Endothelial cell of umbilical vein (primary cell): Measurements from ENCODE around the gene PXMP4. TPM values are rescaled to one million over a fixed set of nuclear protein-coding genes. Genes with fewer than 3 reads are reported as not detected.

Source experiments
- BruUV-seq: library from RNA; stranded (reverse); fragments of 400-500 nt; replicated peaks from 2 replicates; lab custom pipeline; 2021; lab: Mats Ljungman, UMichigan
- CTCF ChIA-PET: fragments of 300-600, 350-600 bp; sonication (Branson Sonifier 250); formaldehyde crosslinking; loops from one replicate; lab custom pipeline; 2021; ENCODE audit warnings: antibody characterized with exemption, inconsistent platforms; lab: Charles Lee
- POLR2A ChIA-PET: fragments of 300-600, 350-600 bp; sonication (Branson Sonifier 250); formaldehyde crosslinking; loops from one replicate; lab custom pipeline; 2021; ENCODE audit warnings: antibody characterized with exemption, inconsistent platforms; lab: Charles Lee
- DNase-seq: peaks from one replicate; pipeline ENCODE4 v3.0.0-alpha.2; 2011; ENCODE audit warnings: low read depth, low spot score
- FAIRE-seq: peaks from 2 replicates; lab custom pipeline; 2011; peaks lifted over from hg19 to GRCh38; lab: Jason Lieb, UNC
- H2AFZ ChIP-seq: 2 replicates; pipeline ENCODE4 v1.6.0; 2012; ENCODE audit warnings: low read depth, low read length, control low read depth, inconsistent platforms
- H3K27ac ChIP-seq: 2 replicates; pipeline ENCODE4 v1.5.1; 2011; ENCODE audit warnings: low read depth, mild to moderate bottlenecking, control low read depth, low read length, moderate library complexity; ENCODE audit not compliant: insufficient read depth
- H3K27me3 ChIP-seq, 2 experiments: 2 replicates each; pipeline versions ENCODE4 v1.6.0 to v1.6.1; 2011; ENCODE audit warnings: low read length in 2 of 2, mixed read lengths in 1 of 2; ENCODE audit not compliant: control insufficient read depth in 2 of 2, insufficient read depth in 2 of 2
- H3K36me3 ChIP-seq, 2 experiments: 2 replicates in 1 of 2; 3 replicates in 1 of 2; pipeline ENCODE4 v1.5.1; 2011; ENCODE audit warnings: low read length in 2 of 2, mild to moderate bottlenecking in 1 of 2, moderate library complexity in 1 of 2; ENCODE audit not compliant: control insufficient read depth in 2 of 2, insufficient read depth in 2 of 2; ENCODE audit errors: extremely low read depth in 1 of 2
- H3K4me1 ChIP-seq: 3 replicates; pipeline ENCODE4 v1.5.1; 2011; ENCODE audit warnings: mild to moderate bottlenecking, low read length; ENCODE audit not compliant: control insufficient read depth, insufficient read depth; ENCODE audit errors: extremely low read depth
- H3K4me2 ChIP-seq: 2 replicates; pipeline ENCODE4 v1.6.1; 2011; ENCODE audit warnings: low read length, control low read depth, mixed read lengths; ENCODE audit not compliant: insufficient read depth
- H3K4me3 ChIP-seq, 3 experiments: fragments of 200-600 bp in 1 of 3; sonication (generic), shearing (Covaris generic) in 1 of 3; replicated peaks in 1 of 3; 2 replicates each; pipeline ENCODE4 v1.5.1; 2011 to 2016; ENCODE audit warnings: control low read depth in 3 of 3, low read length in 3 of 3, mild to moderate bottlenecking in 2 of 3, inconsistent platforms in 1 of 3, low read depth in 1 of 3, moderate library complexity in 1 of 3; ENCODE audit not compliant: insufficient read depth in 1 of 3
- H3K79me2 ChIP-seq: 2 replicates; pipeline ENCODE4 v1.6.0; 2012; ENCODE audit warnings: low read length, inconsistent platforms; ENCODE audit not compliant: control insufficient read depth, insufficient read depth
- H3K9ac ChIP-seq: replicated peaks from 2 replicates; pipeline ENCODE3; 2011; ENCODE audit warnings: low read length, control low read depth; ENCODE audit not compliant: insufficient read depth; ENCODE audit errors: extremely low read depth
- H3K9me1 ChIP-seq: replicated peaks from 3 replicates; pipeline ENCODE4 v1.6.0; 2011; ENCODE audit warnings: mild to moderate bottlenecking, low read length; ENCODE audit not compliant: control insufficient read depth, insufficient read depth; ENCODE audit errors: extremely low read depth
- H3K9me3 ChIP-seq: replicated peaks from 2 replicates; pipeline ENCODE4 v1.5.1; 2012; ENCODE audit warnings: low read length, inconsistent platforms; ENCODE audit not compliant: control insufficient read depth, insufficient read depth
- H4K20me1 ChIP-seq: replicated peaks from 2 replicates; pipeline ENCODE3; 2011; ENCODE audit warnings: mild to moderate bottlenecking, low read length; ENCODE audit not compliant: control insufficient read depth, insufficient read depth; ENCODE audit errors: extremely low read depth
- EZH2 ChIP-seq: IDR thresholded peaks from 2 replicates; pipeline ENCODE4 v1.6.1; 2012; ENCODE audit warnings: borderline replicate concordance, low read depth, mild to moderate bottlenecking, moderate library complexity, low read length, inconsistent platforms; ENCODE audit not compliant: severe bottlenecking
- FOS ChIP-seq: IDR thresholded peaks from 2 replicates; pipeline ENCODE4 v1.6.1; 2011; ENCODE audit warnings: mild to moderate bottlenecking, low read length, moderate library complexity, borderline replicate concordance; ENCODE audit not compliant: insufficient read depth
- GATA2 ChIP-seq: IDR thresholded peaks from 2 replicates; pipeline ENCODE4 v1.7.0; 2011; ENCODE audit warnings: low read depth, mild to moderate bottlenecking, moderate library complexity, mixed read lengths, low read length; ENCODE audit not compliant: insufficient read length, insufficient read depth
- JUN ChIP-seq: IDR thresholded peaks from 2 replicates; pipeline ENCODE4 v1.6.1; 2011; ENCODE audit warnings: borderline replicate concordance, low read depth; ENCODE audit not compliant: insufficient read length, insufficient read depth
- MYC ChIP-seq: IDR thresholded peaks from one replicate; pipeline ENCODE4 v1.6.1; 2011; ENCODE audit warnings: mild to moderate bottlenecking, low read depth, low read length
- POLR2A ChIP-seq: IDR thresholded peaks from 2 replicates; pipeline ENCODE4 v1.6.1; 2012; ENCODE audit warnings: low read depth, mild to moderate bottlenecking, control low read depth, low read length
- POLR2AphosphoS5 ChIP-seq: IDR thresholded peaks from 2 replicates; pipeline ENCODE4 v1.6.1; 2012; ENCODE audit warnings: low read depth, mild to moderate bottlenecking, control low read depth, low read length, moderate library complexity; ENCODE audit not compliant: insufficient read depth
- dilution Hi-C: fragments of 300-500 bp; cut with MboI; formaldehyde crosslinking; loops from one replicate; pipeline ENCODE4 v1.15.0; 2019; ENCODE audit warnings: low sequenced_read_pairs; ENCODE audit not compliant: extremely low pct_ligation_motif_present
- intact Hi-C: fragments of 100-400 bp; cut with micrococcal nuclease; formaldehyde crosslinking; loops from one replicate; pipeline ENCODE4 v1.10.0; 2022
- polyA plus RNA-seq, 4 experiments: library from polyadenylated mRNA; depleted of rRNA in 3 of 4; stranded (reverse) in 3 of 4; unstranded in 1 of 4; fragments of >200 nt; gene quantifications; 2 replicates each; pipeline versions ENCODE4 v1.2.1 to v1.2.3, GENCODE V29; 2011 to 2012; ENCODE audit warnings: missing spikeins in 1 of 4
- total RNA-seq: library from RNA; stranded (reverse); gene quantifications from 2 replicates; pipeline ENCODE4 v1.2.3, GENCODE V29; 2021
- TF ChIP-seq, protein P1 (sequence below): IDR thresholded peaks from 2 replicates; pipeline ENCODE4 v1.6.1; 2011; ENCODE audit not compliant: insufficient read depth, insufficient read length
- TF ChIP-seq, protein P2 (sequence below), 2 donors: IDR thresholded peaks; 1 replicate in 1 of 2; 2 replicates in 1 of 2; pipeline ENCODE4 v1.5.1; 2011; ENCODE audit warnings: low read length in 2 of 2, mild to moderate bottlenecking in 2 of 2, moderate library complexity in 2 of 2, control low read depth in 1 of 2, inconsistent platforms in 1 of 2, low read depth in 1 of 2; ENCODE audit not compliant: insufficient read depth in 1 of 2; ENCODE audit errors: extremely low read depth in 1 of 2

Gene PXMP4
- total and polyA plus RNA-seq, 2 donors (not counting 3 experiments of a cell fraction or from before 2014, with no cell fraction given) = 6.9 to 8.5 TPM

DNA sequence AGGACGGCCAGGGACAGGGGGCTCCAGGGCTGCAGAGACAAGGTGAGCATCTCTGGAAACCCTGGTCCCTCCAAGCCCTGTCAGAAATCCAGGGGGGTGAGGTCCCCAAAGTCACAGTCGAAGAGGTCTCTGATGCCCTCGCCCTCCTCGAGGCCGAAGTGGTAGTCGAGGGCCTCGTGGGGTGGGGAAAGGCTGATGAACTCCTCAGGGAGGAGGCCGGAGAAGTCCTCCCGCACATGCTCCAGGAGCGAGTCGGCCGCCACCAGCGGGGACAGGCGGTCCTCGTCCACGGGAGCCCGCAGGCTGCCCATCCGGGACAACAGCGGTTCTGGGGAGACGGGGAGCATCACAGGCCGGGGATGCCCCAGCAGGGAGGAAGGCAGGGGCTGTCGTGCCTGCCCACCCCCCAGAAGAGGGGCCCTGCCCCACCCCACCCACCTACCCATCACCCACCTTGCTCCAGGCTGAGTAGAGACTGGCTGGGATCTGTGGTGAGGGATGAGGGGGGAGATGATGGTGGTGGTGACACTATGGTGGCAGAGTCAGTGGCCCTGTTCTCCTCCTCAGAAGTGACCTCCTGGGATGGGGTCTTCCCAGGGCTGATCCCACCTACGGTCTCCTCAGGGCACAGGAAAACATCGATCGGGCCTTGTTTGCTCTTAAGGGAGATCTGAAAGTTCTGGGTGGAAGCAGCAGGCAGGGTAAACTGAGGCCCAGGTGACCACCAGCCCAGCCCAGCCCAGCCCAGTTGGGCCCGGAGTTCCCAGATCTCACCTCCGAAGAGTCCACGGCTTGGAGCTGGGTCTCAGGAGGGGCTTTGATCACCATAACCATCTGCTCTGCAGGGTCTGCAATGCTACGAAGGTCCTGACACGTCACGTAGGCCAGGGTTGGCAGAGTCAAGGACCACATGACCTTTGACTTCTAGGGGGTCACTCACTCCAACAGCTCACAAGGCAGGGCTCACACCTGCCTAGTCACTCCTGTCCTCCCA lies 43.2 kb downstream of the PXMP4 start:
- DNase-seq (no peak), FAIRE-seq (no peak)
- H3K79me2 ChIP-seq = peaks cover 4% of the 10 kb centered on the region
- POLR2A ChIA-PET = no interaction called here
- H3K4me2 ChIP-seq = no peak overlapping the region
- CTCF ChIA-PET = interaction anchor here (1.6 kb wide), 1 partner anchor 8 kb away, joined by 4 read pairs; no protein-coding TSS in a partner anchor
- H2AFZ ChIP-seq = no peak overlapping the region
- no peaks in the 10 kb centered on the region for H3K9me3 ChIP-seq
- no peaks in the 10 kb centered on the region for H3K36me3 ChIP-seq
- TF ChIP-seq POLR2AphosphoS5 (no peak), JUN (no peak), POLR2A (no peak), EZH2 (no peak), GATA2 (no peak), FOS (no peak), MYC (no peak)
- TF ChIP-seq, protein P1, sequence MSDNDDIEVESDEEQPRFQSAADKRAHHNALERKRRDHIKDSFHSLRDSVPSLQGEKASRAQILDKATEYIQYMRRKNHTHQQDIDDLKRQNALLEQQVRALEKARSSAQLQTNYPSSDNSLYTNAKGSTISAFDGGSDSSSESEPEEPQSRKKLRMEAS = no peak
- TF ChIP-seq, protein P2, sequence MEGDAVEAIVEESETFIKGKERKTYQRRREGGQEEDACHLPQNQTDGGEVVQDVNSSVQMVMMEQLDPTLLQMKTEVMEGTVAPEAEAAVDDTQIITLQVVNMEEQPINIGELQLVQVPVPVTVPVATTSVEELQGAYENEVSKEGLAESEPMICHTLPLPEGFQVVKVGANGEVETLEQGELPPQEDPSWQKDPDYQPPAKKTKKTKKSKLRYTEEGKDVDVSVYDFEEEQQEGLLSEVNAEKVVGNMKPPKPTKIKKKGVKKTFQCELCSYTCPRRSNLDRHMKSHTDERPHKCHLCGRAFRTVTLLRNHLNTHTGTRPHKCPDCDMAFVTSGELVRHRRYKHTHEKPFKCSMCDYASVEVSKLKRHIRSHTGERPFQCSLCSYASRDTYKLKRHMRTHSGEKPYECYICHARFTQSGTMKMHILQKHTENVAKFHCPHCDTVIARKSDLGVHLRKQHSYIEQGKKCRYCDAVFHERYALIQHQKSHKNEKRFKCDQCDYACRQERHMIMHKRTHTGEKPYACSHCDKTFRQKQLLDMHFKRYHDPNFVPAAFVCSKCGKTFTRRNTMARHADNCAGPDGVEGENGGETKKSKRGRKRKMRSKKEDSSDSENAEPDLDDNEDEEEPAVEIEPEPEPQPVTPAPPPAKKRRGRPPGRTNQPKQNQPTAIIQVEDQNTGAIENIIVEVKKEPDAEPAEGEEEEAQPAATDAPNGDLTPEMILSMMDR (IDR thresholded peaks at IDR 0.05; ENCODE audit: extremely low read depth in 1 of 2, insufficient read depth in 1 of 2, low read depth in 1 of 2, low read length in 2 of 2) = no peak
- H3K4me1 ChIP-seq = peaks cover 15% of the 10 kb centered on the region
- no peak overlapping the region for H3K4me3 ChIP-seq
- dilution Hi-C loops = no loop called here
- no peak overlapping the region for H3K27ac ChIP-seq
- no peaks in the 10 kb centered on the region for H3K27me3 ChIP-seq
- intact Hi-C loops = no loop called here
- no TSS peak for BruUV-seq
- no peak overlapping the region for H3K9ac ChIP-seq
- H4K20me1 ChIP-seq = no peaks in the 10 kb centered on the region
- no peaks in the 10 kb centered on the region for H3K9me1 ChIP-seq
